Measurements from ENCODE around the gene CCDC70.

DNA sequence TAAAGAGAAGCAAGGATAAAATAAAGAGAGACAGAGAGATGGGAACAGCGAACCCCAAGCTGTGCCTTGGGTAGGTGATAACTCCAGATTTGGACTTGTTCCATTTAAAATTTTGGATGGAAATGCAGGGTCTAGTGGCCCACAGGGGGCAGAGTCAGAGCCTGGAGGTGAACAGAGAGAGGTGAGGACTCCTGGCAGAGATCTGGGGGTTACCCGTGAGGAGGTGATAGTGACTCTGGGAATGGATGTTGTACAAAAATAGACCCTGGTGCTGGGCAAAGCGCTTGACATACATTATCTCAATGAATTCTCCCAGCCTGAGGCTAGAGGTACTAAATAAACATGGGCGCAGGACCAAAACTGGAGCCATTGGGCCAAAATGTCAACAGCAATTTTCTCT lies 43.5 kb upstream of the CCDC70 start:
- TF ChIP-seq, protein P1, sequence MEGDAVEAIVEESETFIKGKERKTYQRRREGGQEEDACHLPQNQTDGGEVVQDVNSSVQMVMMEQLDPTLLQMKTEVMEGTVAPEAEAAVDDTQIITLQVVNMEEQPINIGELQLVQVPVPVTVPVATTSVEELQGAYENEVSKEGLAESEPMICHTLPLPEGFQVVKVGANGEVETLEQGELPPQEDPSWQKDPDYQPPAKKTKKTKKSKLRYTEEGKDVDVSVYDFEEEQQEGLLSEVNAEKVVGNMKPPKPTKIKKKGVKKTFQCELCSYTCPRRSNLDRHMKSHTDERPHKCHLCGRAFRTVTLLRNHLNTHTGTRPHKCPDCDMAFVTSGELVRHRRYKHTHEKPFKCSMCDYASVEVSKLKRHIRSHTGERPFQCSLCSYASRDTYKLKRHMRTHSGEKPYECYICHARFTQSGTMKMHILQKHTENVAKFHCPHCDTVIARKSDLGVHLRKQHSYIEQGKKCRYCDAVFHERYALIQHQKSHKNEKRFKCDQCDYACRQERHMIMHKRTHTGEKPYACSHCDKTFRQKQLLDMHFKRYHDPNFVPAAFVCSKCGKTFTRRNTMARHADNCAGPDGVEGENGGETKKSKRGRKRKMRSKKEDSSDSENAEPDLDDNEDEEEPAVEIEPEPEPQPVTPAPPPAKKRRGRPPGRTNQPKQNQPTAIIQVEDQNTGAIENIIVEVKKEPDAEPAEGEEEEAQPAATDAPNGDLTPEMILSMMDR (IDR thresholded peaks at IDR 0.05), result no peak
- TF ChIP-seq POLR2A (IDR thresholded peaks at IDR 0.05), result no peak
